ENCODE measurements around the gene GGCX. TPM values are rescaled to one million over a fixed set of nuclear protein-coding genes. Genes with fewer than 3 reads are reported as not detected.
A peak's percentile ranks its signal among the peaks of the same experiment; 100 is the strongest.

GGCX gene
- total and polyA plus RNA-seq, 9 of the 15 experiments (the other 6 are each of a cell fraction or from before 2014, with no cell fraction given) = 14.4 to 47.1 (median 28.1) TPM

DNA sequence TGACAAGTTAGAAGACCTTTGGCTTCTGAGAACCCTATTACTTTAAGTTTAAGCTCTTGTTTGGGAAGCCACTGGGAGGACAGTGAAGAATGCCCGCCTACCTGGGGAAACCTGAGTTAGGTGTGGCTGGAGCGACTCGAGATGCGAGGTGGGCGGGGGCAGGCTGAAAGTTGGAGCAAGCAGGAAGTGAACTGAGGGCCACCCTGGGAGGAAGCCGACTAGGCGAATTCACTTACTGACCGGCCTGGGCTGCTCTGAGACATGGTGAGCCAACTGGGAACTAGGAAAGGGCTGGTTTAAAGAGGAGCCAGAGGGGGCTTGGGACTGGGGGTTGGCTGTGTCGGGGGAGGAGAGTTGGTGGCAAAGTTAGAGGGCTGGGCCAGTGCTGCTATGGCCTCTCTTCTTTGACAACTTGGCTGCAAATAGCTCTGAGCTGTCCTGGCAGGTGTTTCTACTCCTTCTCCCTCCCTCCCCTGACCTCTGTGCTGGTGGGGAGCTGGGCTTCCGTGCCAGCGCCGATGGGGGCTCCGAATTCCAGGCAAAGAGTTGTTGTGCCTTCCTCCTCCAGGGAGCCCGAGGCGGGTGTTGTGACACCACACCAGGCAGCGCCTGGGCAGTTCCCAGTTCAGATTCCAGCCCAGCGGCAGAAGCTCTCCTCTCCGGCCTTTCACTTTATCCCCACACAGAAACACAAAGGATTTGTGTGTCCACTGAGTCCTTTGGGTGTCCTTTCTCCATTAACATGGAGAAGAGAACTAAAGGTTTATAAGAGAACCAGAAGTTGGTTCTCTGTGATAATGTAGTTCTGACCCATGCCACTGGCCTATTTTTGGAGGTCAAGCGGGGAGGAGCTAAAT, 16.3 kb upstream of the GGCX start, which contains the start of gene VAMP8 (continued):
- TF ChIP-seq, protein P1, sequence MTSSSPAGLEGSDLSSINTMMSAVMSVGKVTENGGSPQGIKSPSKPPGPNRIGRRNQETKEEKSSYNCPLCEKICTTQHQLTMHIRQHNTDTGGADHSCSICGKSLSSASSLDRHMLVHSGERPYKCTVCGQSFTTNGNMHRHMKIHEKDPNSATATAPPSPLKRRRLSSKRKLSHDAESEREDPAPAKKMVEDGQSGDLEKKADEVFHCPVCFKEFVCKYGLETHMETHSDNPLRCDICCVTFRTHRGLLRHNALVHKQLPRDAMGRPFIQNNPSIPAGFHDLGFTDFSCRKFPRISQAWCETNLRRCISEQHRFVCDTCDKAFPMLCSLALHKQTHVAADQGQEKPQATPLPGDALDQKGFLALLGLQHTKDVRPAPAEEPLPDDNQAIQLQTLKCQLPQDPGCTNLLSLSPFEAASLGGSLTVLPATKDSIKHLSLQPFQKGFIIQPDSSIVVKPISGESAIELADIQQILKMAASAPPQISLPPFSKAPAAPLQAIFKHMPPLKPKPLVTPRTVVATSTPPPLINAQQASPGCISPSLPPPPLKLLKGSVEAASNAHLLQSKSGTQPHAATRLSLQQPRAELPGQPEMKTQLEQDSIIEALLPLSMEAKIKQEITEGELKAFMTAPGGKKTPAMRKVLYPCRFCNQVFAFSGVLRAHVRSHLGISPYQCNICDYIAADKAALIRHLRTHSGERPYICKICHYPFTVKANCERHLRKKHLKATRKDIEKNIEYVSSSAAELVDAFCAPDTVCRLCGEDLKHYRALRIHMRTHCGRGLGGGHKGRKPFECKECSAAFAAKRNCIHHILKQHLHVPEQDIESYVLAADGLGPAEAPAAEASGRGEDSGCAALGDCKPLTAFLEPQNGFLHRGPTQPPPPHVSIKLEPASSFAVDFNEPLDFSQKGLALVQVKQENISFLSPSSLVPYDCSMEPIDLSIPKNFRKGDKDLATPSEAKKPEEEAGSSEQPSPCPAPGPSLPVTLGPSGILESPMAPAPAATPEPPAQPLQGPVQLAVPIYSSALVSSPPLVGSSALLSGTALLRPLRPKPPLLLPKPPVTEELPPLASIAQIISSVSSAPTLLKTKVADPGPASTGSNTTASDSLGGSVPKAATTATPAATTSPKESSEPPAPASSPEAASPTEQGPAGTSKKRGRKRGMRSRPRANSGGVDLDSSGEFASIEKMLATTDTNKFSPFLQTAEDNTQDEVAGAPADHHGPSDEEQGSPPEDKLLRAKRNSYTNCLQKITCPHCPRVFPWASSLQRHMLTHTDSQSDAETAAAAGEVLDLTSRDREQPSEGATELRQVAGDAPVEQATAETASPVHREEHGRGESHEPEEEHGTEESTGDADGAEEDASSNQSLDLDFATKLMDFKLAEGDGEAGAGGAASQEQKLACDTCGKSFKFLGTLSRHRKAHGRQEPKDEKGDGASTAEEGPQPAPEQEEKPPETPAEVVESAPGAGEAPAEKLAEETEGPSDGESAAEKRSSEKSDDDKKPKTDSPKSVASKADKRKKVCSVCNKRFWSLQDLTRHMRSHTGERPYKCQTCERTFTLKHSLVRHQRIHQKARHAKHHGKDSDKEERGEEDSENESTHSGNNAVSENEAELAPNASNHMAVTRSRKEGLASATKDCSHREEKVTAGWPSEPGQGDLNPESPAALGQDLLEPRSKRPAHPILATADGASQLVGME (CRISPR knock-in tag; IDR thresholded peaks at IDR 0.05) = no peak
- no peak for TF ChIP-seq ZNF436 (CRISPR knock-in tag; IDR thresholded peaks at IDR 0.05)
- TF ChIP-seq, protein P2, sequence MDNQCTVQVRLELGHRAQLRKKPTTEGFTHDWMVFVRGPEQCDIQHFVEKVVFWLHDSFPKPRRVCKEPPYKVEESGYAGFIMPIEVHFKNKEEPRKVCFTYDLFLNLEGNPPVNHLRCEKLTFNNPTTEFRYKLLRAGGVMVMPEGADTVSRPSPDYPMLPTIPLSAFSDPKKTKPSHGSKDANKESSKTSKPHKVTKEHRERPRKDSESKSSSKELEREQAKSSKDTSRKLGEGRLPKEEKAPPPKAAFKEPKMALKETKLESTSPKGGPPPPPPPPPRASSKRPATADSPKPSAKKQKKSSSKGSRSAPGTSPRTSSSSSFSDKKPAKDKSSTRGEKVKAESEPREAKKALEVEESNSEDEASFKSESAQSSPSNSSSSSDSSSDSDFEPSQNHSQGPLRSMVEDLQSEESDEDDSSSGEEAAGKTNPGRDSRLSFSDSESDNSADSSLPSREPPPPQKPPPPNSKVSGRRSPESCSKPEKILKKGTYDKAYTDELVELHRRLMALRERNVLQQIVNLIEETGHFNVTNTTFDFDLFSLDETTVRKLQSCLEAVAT (IDR thresholded peaks at IDR 0.05) = no peak
- 0 out of 4 replicates have a peak, but pooled peaks have one; percentile 20 to 47 for TF ChIP-seq FOXK2 (conservative IDR thresholded peaks at IDR 0.05 in 1 of 2, IDR thresholded peaks at IDR 0.05 in 1 of 2; ENCODE audit: low read depth in 2 of 2)
- TF ChIP-seq PTBP1 (IDR thresholded peaks at IDR 0.05; ENCODE audit: low read depth, low read length) = no peak
- no peak for TF ChIP-seq ILF3 (IDR thresholded peaks at IDR 0.05; ENCODE audit: borderline replicate concordance)
- TF ChIP-seq HEY1 (CRISPR knock-in tag; IDR thresholded peaks at IDR 0.05; ENCODE audit: borderline replicate concordance) = no peak
- TF ChIP-seq, protein P3, sequence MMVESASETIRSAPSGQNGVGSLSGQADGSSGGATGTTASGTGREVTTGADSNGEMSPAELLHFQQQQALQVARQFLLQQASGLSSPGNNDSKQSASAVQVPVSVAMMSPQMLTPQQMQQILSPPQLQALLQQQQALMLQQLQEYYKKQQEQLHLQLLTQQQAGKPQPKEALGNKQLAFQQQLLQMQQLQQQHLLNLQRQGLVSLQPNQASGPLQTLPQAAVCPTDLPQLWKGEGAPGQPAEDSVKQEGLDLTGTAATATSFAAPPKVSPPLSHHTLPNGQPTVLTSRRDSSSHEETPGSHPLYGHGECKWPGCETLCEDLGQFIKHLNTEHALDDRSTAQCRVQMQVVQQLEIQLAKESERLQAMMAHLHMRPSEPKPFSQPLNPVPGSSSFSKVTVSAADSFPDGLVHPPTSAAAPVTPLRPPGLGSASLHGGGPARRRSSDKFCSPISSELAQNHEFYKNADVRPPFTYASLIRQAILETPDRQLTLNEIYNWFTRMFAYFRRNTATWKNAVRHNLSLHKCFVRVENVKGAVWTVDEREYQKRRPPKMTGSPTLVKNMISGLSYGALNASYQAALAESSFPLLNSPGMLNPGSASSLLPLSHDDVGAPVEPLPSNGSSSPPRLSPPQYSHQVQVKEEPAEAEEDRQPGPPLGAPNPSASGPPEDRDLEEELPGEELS (CRISPR knock-in tag; IDR thresholded peaks at IDR 0.05; ENCODE audit: borderline replicate concordance) = no peak
- TF ChIP-seq, protein P4, sequence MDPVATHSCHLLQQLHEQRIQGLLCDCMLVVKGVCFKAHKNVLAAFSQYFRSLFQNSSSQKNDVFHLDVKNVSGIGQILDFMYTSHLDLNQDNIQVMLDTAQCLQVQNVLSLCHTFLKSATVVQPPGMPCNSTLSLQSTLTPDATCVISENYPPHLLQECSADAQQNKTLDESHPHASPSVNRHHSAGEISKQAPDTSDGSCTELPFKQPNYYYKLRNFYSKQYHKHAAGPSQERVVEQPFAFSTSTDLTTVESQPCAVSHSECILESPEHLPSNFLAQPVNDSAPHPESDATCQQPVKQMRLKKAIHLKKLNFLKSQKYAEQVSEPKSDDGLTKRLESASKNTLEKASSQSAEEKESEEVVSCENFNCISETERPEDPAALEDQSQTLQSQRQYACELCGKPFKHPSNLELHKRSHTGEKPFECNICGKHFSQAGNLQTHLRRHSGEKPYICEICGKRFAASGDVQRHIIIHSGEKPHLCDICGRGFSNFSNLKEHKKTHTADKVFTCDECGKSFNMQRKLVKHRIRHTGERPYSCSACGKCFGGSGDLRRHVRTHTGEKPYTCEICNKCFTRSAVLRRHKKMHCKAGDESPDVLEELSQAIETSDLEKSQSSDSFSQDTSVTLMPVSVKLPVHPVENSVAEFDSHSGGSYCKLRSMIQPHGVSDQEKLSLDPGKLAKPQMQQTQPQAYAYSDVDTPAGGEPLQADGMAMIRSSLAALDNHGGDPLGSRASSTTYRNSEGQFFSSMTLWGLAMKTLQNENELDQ (CRISPR knock-in tag; IDR thresholded peaks at IDR 0.05; ENCODE audit: borderline replicate concordance) = no peak
- TF ChIP-seq ZNF586 (CRISPR knock-in tag; conservative IDR thresholded peaks at IDR 0.05) = no peak
- no peak for TF ChIP-seq CAMTA2 (CRISPR knock-in tag; conservative IDR thresholded peaks at IDR 0.05)
- no peak for TF ChIP-seq KLF6 (CRISPR knock-in tag; IDR thresholded peaks at IDR 0.05; ENCODE audit: borderline replicate concordance)
- no peak for TF ChIP-seq NFE2L1 (tag; IDR thresholded peaks at IDR 0.05; ENCODE audit: borderline replicate concordance, low read depth)
- TF ChIP-seq ZNF551 (CRISPR knock-in tag; IDR thresholded peaks at IDR 0.05) = no peak
- TF ChIP-seq ZNF134 (CRISPR knock-in tag; conservative IDR thresholded peaks at IDR 0.05) = no peak

Data from K562 (cell line).